ENCODE measurements around the gene PCDH15. TPM values are rescaled to one million over a fixed set of nuclear protein-coding genes. Genes with fewer than 3 reads are reported as not detected.

PCDH15 gene
- total and polyA plus RNA-seq, 2 of the 8 experiments (the other 6 are each of a cell fraction or from before 2014, with no cell fraction given) = 0.11 TPM; not detected in 1

GRCh38 chr10:53909791-53910190, 891.2 kb downstream of the PCDH15 start (continued):
- no peak for TF ChIP-seq EP300 (IDR thresholded peaks at IDR 0.05; ENCODE audit: borderline replicate concordance in 1 of 2, low read depth in 2 of 2, low read length in 2 of 2)
- TF ChIP-seq EGR1 (IDR thresholded peaks at IDR 0.05; ENCODE audit: borderline replicate concordance, low read depth, low read length) = no peak
- no peak for TF ChIP-seq RFX5 (IDR thresholded peaks at IDR 0.05; ENCODE audit: borderline replicate concordance, low read depth, low read length)
